GM13976 (cell line): Measurements from ENCODE around the gene SUPT7L.

ENCODE experiments used
- DNase-seq: peaks from one replicate; pipeline ENCODE4 v3.0.0; 2012; ENCODE audit warnings: low spot score
- CTCF ChIP-seq: IDR thresholded peaks from 2 replicates; pipeline ENCODE4 v1.5.1; 2012; ENCODE audit warnings: borderline replicate concordance, mild to moderate bottlenecking; ENCODE audit not compliant: insufficient read depth; ENCODE audit errors: extremely low read depth, missing control alignments, control extremely low read depth
- in situ Hi-C: fragments of 300-500 bp; cut with MboI; formaldehyde crosslinking; loops from one replicate; pipeline ENCODE4 v1.12.0; 2022; ENCODE audit warnings: low sequenced_read_pairs, mixed read lengths, inconsistent platforms; ENCODE audit not compliant: unreplicated experiment

Gene SUPT7L

DNA sequence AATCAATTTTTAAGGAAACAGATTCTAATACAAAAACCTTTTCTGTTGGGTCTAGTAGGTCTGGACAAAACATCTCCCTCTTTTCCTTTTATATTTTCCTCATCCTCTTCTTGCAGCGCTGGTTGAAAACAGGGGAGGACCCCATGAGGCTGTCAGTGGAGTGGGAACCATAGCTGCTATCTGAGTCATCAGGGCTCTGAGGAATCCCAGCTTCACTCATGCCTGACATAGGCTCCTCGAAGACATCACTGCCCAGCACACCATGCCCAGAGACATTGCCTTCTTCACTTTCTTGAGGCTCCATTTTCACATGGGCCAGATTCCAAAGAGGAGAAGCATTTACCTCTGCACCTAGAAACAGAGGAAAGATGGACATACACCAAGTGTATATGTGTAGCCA is 10.0 kb downstream of the SUPT7L start:
- DNase-seq, result no peak
- in situ Hi-C loops, result no loop called here
- no peak for TF ChIP-seq CTCF

GRCh38 chr2:27652790-27653189 is 10.6 kb downstream of the SUPT7L start:
- in situ Hi-C loops, result no loop called here
- no peak for DNase-seq
- no peak for TF ChIP-seq CTCF

DNA sequence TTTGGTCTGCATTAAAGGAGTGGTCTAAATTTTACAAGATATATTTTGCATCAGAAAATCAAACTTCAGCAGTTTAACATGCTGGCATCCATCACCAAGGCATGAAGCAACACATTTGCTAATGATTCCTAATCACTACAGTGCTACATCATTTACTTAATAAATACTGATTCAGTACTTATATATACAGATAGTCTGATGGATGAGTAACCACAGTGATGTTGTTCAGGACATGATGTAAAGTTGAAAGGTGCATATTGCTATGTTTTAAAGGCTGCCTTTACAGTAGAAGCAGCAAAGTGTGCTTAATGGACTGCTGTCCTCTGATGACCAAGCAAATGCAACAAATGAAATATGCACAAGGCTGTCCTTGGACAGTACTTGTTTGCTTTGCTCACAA is 11.1 kb downstream of the SUPT7L start:
- no peak for TF ChIP-seq CTCF
- DNase-seq, result no peak
- in situ Hi-C loops, result no loop called here

GRCh38 chr2:27651056-27651455 is 12.4 kb downstream of the SUPT7L start:
- in situ Hi-C loops, result no loop called here
- DNase-seq, result no peak
- TF ChIP-seq CTCF, result no peak

DNA sequence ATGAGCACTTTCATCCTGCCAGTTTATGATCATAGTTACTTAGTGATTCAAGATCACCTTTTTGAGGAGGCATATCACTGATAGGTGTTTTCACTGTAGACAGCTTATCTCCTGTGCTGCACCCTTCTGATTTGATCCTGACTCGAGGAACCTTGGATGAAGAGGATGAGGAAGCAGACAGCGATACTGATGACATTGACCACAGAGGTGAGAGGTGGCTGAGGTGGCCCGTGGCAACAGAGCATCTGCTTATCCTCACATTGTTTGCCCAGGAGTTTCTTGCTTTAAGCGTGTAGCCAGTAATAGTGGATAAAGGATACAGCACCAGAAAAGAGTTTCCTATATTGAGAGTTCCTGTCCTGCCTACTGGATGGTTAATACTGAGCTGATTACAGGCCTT is 15.7 kb downstream of the SUPT7L start:
- no peak for DNase-seq
- no peak for TF ChIP-seq CTCF
- in situ Hi-C loops, result no loop called here

DNA sequence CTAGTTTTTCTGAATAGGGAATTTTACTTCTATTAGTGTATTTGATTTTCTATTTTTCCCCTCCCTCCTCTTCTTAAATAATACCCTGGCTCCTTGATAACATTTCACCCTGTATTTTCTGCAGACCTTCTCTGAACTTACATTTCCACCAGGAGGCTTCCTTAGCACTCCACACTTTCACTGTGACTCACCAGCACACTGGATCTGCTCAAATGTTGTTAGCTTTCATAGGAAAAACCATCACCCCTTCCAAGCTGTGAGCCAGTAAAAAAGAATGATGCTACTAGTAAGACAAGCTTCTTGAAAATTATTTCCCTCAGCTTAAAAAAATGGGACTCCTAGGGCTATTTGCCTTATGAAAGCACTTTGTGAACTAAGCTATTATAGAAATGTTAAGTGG is 16.1 kb downstream of the SUPT7L start:
- in situ Hi-C loops, result no loop called here
- DNase-seq, result no peak
- TF ChIP-seq CTCF, result no peak

DNA sequence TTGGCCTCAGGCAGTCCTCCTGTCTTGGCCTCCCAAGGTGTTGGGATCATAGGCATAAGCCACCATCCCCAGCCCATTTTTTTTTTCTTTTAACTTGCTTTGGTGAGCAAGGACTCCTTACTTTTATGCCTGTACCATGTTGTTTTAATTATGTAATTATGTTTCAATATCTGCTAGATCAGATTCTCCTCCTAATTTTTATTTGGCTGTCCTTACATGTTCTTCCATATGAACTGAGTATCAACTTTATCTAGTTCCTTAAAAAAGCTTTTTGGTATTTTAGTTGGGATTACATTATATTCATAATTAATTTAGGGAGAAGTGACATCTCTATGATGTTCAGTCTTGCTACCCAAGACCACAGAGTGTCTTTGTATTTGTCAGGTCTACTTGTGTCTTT is 18.2 kb downstream of the SUPT7L start:
- TF ChIP-seq CTCF, result no peak
- in situ Hi-C loops, result no loop called here
- DNase-seq, result no peak
